DMS 273 treated with DMSO at 0.1 percent for 48 hours (cell line): ENCODE data around the gene MAT2A.
"Not testable (repeated sequence)": the region's sequence is repeated elsewhere in the genome, so short reads cannot be mapped to it uniquely, and the experiment has no call there.

Source experiments
- DNase-seq: peaks from one replicate; lab custom pipeline; 2025; lab: John Stamatoyannopoulos, UW

The MAT2A gene

DNA sequence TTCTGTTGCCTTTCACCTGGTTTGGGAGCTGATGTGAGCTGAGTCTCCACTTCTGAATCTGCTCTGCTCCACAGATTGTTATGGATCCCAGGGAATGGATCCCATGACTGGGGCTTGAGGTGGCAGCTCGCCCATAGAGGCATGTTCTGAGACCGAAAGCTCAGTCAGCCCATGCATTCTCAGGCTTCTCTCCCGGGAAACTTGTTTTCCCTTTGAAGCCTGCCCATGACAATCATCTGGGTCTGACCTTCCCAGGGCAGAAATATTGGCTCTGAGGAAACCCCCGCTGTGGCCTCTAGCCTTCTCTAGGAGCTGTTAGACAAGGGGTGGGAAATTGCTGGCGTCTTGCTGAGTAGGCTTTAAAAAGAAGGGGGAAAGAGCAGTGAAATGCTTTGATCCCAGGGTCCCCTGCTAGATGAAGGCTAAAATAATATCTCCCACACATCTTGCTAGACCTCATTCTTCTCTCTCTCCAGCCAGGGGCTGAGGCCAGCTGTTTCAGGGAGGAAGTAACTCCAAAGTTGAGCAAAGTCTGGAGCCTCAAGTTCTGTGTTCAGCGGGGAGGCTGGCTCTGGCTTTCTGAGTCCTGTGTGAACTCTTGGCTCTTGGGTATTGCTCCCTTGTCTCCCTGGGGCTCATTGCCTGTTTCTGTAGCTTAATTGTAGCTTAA is 40.4 kb downstream of the MAT2A start:
- DNase-seq, result no peak

DNA sequence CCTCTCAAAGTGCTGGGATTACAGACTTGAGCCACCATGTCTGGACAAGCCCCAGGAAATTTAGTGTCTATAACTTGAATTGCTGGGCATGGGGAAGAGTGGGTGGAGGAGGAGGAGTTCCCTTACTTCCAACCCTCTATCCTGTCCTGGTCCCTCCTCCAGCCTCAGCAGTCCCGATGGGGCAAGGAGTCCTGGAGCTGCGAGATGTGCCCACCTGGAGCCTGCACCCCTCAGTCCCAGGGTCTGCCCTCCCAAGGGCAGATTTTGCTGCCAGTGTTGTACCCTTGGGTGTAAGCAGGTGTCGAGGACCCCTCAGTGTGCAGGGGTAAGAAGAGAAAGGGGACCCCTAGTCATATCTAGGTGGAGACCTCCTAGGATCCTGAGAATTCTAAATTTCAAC is 41.2 kb downstream of the MAT2A start:
- DNase-seq, result no peak

DNA sequence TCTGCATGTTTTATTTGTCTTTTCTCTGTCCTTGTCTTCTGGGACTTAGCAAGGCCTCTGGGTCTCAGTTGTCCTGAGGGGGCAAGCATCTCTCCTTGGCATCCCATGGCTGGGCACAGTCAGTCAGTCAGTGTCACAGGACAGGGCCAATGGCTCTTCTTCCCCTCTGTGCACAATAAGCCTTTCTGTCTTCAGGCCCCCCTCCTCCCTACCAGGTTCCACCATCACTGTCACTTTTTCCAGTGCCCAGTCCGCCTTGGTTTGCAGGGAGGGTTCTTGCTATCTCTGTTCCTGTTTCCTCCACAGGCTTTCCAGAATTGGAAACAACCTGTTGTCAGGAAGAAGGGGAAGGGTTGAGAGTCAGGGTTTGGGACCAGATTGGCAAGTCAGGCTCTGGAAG is 43.5 kb downstream of the MAT2A start:
- DNase-seq, result no peak

DNA sequence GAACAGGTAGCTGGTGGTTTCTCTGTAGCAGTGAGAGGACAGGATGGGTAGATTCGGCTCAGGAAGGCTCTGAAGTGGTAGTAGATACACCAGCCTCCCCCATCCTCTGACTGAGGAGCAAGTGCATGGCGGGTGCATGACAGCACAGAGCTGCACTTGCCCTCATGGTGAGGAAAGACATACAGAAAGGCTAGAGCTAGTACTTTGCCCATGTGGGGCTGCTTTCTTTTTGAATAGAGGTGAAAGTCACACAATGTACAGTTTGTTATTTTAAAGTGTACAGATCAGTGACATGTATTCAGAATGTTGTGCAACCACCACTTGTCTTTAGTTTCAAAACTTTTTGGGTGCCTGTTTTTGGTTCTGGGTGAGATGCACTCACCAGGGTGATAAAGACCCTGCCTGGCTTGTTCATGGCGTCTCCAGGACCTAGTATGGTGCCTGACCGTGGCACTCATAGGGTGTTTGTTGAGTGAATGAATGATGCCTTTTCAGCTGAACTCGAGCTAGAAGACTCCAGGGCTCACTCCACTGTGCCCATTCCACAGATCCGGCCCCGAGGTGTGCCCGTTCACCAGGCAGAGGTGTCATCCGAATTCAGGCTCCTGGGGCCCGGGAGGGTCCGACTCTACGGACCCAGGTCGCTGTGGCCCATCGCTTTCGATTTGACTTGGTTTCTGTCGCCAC is 44.8 kb downstream of the MAT2A start:
- DNase-seq, result no peak

DNA sequence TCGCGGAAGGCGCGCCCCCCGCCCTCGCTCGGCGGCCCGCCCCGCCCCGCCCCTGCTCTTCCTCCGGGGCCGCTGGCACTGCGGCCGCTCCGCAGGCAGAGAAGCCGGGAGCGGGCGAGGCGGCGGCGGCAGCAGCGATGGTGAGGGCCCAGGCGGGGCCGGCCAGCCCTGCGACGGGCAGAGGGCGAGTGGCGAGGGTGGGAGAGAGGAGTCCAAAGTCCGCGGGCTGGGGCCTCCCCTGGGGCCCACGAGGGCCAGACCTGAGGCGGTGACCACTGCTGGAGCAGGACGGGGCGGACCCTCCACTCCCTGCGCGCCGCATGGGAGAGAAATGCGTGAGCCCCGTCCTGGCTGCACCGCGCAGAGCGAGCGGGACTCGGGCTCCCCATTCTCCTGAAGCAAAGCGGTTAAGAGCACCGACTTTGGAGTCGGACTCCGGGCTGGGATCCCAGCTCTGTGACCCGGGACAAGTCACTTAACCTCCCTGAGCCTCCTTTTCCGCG is 45.4 kb downstream of the MAT2A start, which contains the start of gene VAMP5:
Gene VAMP5, plus strand, starts transcription at position 78 of the 503 bp plus-strand sequence. Its CDS starts 60 bp downstream, at position 138.
- no peak for DNase-seq

DNA sequence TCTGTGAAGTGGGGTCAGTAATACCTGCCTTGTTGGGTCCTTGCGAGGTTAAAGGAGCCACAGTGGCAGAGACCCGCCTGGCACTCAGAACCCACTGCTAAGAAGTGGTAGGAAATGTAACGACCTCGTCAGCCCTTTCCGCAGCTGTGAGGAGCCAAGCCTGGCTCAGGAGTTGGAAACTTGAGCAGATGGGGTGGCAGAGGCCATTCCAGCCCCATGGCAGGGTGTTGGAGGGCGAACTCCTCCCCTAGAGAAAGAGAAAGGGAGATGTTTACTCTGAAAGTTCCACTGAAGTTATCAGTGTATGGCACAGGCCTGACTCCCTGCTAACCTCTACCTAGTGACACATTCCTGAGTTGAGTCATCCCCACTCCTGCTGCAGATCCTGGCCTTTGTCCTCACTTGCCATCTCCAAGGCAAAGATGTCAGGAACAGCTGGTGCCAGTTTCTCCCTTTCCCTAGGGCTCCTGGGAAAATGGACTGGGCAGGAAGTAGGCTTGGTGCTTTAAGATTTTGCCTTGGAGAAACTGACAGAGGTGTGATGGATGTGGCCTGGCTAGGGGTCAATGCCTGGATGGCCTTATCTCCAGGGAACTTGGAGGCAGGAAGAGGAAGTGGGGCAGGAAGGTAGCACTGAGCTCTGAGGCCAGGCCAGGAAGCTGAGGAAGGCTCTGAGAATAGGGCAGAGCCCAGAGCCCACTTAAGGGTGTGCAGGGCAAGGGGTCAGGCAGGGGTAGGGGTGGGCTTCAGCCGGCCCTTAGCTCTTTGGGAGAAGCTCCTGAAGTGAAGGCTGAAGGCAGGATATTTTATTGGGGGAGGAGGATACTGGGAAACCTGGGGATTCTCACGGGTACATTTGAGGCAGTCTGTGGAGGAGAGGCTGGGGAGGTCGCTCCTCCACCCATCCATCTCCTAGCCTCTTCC is 46.2 kb downstream of the MAT2A start:
- no peak for DNase-seq

DNA sequence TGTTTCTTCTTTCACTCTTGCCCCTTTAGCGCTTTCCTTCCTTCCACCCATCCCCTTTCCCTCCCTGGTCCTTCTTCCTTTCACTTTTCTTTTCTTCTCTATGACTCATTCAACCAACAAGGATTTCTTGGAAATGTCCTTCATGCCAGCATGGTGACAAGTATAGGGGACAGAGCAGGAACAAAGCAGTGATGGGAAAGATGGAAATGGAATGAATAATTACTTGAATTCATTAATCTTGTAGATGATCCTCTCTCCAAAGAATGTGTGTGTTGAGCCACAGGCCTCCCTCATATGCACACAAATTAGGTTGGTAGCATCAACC is 46.8 kb downstream of the MAT2A start:
- DNase-seq, result no peak

DNA sequence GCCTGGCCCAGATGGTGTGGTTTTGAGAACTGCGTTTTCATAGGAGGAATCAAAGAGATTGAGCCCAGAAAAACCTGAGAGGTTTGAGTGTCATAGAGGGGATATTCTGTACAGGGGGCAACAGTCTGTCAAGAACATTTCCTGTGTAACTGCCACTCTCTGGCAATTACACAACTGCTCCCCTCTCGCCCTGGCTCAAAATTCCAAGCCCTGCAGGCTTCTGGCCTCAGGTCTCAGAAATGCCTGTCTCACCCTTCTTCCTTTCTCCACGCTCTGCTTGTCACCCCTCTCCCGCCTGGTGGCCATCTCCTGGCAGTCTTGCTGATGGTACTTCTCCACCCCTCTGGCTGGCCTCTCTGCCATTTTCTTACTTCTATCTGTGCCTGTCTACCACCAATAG is 49.3 kb downstream of the MAT2A start:
- no peak for DNase-seq

DNA sequence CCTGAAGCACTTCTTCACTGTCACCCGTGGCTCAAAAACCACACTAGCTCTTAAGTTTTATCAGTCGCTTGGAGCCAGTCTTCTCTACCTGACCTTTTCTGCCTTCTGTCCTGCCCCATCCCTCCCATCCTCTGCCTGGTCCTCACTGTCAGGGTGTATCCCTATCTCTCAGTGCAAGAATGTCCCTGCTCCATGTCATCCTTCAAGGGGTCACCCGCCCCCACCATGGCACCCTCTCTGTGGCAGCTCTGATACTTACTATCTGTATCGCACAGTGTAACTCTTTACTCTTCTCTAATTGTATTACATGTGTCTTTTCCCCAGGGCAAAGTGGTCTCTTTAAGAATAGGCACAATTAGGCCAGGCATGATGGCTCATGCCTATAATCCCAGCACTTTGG is 49.7 kb downstream of the MAT2A start:
- DNase-seq, result no peak

DNA sequence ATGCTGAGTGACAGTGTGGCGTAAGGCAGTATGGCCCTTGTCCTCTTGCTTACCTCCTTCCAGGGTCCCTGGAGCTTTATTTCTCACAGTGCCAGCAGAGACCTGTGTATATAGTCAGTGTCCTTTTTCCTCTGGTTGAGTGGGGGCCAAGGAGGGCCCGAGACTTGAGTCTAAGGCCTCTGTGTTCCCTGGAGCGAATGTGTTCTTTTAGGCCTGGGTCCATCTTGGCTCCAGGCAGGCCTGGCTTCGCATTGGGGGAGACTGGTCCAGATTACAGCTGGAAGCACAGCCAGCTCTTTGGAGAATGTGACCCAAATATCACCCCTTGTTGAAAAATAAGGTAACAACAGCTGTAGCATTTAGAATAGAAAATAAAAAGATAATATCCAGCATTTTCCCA is 50.2 kb downstream of the MAT2A start:
- no peak for DNase-seq

DNA sequence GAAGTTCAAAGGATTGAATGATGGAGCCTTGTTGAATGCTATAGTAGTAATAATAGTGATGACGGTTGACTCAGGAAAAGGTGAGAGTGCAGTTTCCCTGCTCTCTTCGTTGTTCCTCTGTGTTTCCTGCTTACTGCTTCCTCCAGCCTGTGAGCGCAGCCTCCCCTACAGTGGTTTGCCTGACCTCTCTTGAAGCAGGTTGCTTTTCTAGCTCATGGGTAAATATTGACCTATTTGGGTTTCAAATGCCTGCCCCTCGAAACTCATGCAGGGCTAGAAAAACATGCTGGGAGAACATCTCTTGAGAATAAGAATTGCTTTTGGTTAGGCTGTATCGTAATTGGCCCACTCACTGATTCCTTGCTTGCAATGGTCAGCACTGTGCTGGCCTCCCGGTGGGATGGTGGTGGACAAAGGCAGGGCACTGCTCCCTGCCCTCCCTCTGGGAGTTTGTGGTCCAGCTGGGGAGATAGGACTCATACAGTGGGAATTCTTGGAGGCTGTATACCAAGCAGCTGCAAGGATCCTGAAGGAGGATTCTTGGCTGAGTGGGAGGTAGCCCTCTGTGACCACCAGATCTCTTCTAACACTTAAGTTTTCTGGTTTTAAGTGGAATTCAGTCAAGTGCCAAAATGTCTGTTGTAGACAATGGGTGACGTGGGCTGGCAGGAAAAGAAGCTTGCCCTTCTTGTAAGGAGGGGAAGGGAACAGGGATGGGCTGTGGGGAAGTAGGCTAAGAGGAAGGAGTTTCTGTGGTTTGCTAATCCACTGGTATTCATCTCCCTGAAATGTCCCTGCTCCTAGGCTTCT is 51.2 kb downstream of the MAT2A start:
- DNase-seq, result no peak

DNA sequence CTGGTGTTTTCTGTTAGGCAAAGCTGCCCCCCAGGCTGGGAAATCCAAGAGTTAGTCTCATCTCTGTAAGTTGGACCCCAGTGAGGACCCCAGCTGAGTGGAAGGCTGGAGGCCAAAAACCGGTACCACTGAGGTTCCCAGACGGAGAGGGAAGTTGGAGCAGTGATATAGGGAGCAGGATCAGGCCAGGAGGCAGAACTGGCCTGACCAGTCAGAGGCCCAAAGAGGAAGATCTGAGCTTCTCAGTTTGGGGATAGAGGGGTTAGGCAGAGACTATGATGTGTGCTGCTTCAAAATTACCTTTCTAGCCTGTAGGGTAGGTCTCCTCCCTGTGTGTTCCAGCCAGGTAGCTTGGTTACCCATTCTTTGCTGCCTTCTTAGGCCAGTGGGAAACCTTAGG is 52.0 kb downstream of the MAT2A start:
- no peak for DNase-seq

DNA sequence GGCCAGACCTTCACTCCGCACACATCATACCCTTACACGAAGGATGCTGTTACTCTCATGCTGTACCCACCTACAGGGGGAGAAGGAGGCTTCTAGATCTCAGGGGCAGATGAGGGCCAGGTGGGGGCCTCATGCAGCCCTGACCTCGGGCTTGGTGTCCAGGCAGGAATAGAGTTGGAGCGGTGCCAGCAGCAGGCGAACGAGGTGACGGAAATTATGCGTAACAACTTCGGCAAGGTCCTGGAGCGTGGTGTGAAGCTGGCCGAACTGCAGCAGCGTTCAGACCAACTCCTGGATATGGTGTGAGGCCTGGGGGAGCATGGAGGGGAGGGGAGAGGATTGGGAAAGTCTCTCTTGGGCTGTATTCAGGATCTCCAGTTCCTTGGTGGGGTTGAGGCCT is 52.6 kb downstream of the MAT2A start:
- DNase-seq, result no peak

DNA sequence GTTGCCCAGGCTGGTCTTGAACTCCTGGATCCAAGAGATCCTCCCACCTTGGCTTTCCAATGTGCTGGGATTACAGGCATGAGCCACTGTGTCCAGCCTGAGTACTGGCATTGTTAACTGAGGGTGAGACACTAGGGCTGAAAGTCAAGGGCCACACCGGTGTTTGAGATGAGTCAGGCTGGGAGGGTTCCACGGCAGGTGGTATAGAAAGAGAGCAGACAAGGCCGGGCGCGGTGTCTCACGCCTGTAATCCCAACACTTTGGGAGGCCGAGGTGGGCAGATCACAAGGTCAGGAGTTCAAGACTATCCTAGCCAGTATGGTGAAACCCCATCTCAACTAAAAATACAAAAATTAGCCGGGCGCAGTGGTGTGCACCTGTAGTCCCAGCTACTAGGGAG is 53.3 kb downstream of the MAT2A start:
- DNase-seq, result not testable (repeated sequence)

DNA sequence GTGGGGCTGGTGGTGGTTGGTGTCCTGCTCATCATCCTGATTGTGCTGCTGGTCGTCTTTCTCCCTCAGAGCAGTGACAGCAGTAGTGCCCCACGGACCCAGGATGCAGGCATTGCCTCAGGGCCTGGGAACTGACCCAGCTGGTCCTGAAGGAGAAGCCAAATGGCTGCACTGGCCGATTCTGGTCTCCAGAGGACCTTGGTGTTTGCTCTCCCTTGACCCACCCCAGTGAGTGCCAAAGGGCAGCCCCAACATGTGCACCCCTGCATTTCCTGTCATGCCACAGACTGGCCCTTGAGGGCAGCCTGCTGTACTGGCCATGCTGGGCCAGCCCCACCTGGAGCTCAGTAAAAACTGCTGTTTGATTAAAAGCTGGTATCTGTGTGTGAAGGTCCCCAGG is 54.1 kb downstream of the MAT2A start:
- DNase-seq, result no peak
